ENCODE measurements around the gene FAM210B. TPM values are rescaled to one million over a fixed set of nuclear protein-coding genes. Genes with fewer than 3 reads are reported as not detected.

Gene FAM210B
- total and polyA plus RNA-seq, 9 of the 15 experiments (the other 6 are each of a cell fraction or from before 2014, with no cell fraction given) = 12.1 to 87.3 (median 47.6) TPM

DNA sequence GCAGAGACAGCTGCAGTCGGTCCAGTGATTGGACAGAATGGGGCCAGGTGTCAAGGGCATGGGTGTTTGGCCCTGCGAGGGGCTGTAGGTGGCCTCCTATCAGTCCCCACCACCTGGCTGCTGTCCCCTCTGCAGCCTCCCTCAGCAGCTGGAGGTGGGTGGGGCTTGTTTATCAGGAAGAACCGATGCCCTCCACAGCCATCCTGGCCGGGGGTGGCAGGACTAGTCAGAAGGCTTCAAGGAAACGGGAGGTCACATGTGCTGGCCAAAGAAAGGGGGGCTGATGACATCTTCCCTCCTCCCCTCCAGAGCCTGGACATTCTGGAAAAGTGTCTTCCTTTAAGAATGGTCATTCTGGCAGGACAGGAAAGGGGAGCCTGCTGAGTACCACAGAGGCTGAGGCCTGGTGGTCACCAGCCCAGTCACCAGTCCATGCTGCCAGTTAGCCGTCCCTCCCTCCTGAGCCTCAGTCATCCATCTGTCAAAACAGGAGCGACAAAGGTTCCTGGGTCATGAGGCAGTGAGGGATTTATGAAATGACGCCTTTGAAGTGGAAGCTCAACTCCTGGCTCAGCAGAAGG lies 4.1 kb downstream of the FAM210B start (continued):
- peak; percentile 48; the same call in 1 of the 2 replicates for TF ChIP-seq ZNF449 (CRISPR knock-in tag; IDR thresholded peaks at IDR 0.05)
- TF ChIP-seq CHCHD3 (CRISPR knock-in tag; IDR thresholded peaks at IDR 0.05) = no peak
- 0 out of 2 replicates have a peak, but pooled peaks have one; percentile 68 for TF ChIP-seq SMAD3 (CRISPR knock-in tag; conservative IDR thresholded peaks at IDR 0.05)
- TF ChIP-seq PHF21A (IDR thresholded peaks at IDR 0.05; ENCODE audit: borderline replicate concordance, low read depth) = no peak
- no peak for TF ChIP-seq HNRNPUL1 (IDR thresholded peaks at IDR 0.05; ENCODE audit: low read length)
- no peak for TF ChIP-seq PHF20 (IDR thresholded peaks at IDR 0.05; ENCODE audit: partially characterized antibody)
- TF ChIP-seq E2F5 (CRISPR knock-in tag; IDR thresholded peaks at IDR 0.05) = no peak
- peak; percentile 95 for TF ChIP-seq SMARCA4 (IDR thresholded peaks at IDR 0.05)
- TF ChIP-seq POLR3A (IDR thresholded peaks at IDR 0.05; ENCODE audit: borderline replicate concordance, extremely low read depth, insufficient read depth, insufficient read length) = no peak
- TF ChIP-seq, protein P1, sequence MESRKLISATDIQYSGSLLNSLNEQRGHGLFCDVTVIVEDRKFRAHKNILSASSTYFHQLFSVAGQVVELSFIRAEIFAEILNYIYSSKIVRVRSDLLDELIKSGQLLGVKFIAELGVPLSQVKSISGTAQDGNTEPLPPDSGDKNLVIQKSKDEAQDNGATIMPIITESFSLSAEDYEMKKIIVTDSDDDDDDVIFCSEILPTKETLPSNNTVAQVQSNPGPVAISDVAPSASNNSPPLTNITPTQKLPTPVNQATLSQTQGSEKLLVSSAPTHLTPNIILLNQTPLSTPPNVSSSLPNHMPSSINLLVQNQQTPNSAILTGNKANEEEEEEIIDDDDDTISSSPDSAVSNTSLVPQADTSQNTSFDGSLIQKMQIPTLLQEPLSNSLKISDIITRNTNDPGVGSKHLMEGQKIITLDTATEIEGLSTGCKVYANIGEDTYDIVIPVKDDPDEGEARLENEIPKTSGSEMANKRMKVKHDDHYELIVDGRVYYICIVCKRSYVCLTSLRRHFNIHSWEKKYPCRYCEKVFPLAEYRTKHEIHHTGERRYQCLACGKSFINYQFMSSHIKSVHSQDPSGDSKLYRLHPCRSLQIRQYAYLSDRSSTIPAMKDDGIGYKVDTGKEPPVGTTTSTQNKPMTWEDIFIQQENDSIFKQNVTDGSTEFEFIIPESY (CRISPR knock-in tag; IDR thresholded peaks at IDR 0.05) = no peak
- TF ChIP-seq ILK (tag; IDR thresholded peaks at IDR 0.05; ENCODE audit: borderline replicate concordance, low read depth) = no peak
- TF ChIP-seq FIP1L1 (IDR thresholded peaks at IDR 0.05; ENCODE audit: low read depth, low read length, poor library complexity, severe bottlenecking) = no peak
- peak in 1 of 2 experiments; percentile 65; a peak in 2 of 4 replicates for TF ChIP-seq SIN3A (IDR thresholded peaks at IDR 0.05; ENCODE audit: borderline replicate concordance in 2 of 2, control insufficient read depth in 1 of 2, low read depth in 2 of 2, low read length in 2 of 2)
- peak; percentile 81 for TF ChIP-seq LEF1 (IDR thresholded peaks at IDR 0.05)
- peak; percentile 10; the same call in 1 of the 2 replicates for TF ChIP-seq BACH1 (tag; IDR thresholded peaks at IDR 0.05)
- TF ChIP-seq NELFE (IDR thresholded peaks at IDR 0.05; ENCODE audit: insufficient read depth, insufficient read length) = no peak
- TF ChIP-seq ZSCAN32 (CRISPR knock-in tag; IDR thresholded peaks at IDR 0.05) = no peak
- TF ChIP-seq KDM4B (IDR thresholded peaks at IDR 0.05; ENCODE audit: borderline replicate concordance in 2 of 2, low read depth in 1 of 2) = no peak
- TF ChIP-seq HLTF (IDR thresholded peaks at IDR 0.05) = peak; percentile 88
- TF ChIP-seq ZNF764 (CRISPR knock-in tag; IDR thresholded peaks at IDR 0.05; ENCODE audit: low read depth) = no peak
- no peak for TF ChIP-seq WHSC1 (IDR thresholded peaks at IDR 0.05; ENCODE audit: low read length)
- no peak for TF ChIP-seq ZNF121 (CRISPR knock-in tag; conservative IDR thresholded peaks at IDR 0.05)
- TF ChIP-seq HDAC3 (IDR thresholded peaks at IDR 0.05; ENCODE audit: borderline replicate concordance, partially characterized antibody) = peak; percentile 87
- no peak for TF ChIP-seq ZNF830 (CRISPR knock-in tag; IDR thresholded peaks at IDR 0.05)
- TF ChIP-seq POLR2G (IDR thresholded peaks at IDR 0.05; ENCODE audit: low read depth, low read length) = peak; percentile 43
- no peak for TF ChIP-seq TGIF2 (CRISPR knock-in tag; IDR thresholded peaks at IDR 0.05)
